Caki2 (cell line): ENCODE results near the gene TREML4. TPM values are rescaled to one million over a fixed set of nuclear protein-coding genes. Genes with fewer than 3 reads are reported as not detected.

ENCODE experiments used
- DNase-seq: peaks from one replicate; pipeline ENCODE4 v3.0.0-alpha.2; 2015; ENCODE audit warnings: low read depth
- in situ Hi-C: cut with HindIII; loops from 2 replicates; pipeline ENCODE4 v1.10.0; 2016; ENCODE audit warnings: low sequenced_read_pairs, low pct_unique_long_range_greater_than_20kb, mixed read lengths
- total RNA-seq: library from RNA; depleted of rRNA; stranded (reverse); fragments of >200 nt; shearing (Covaris generic); gene quantifications from 2 replicates; pipeline ENCODE4 v1.2.3, GENCODE V29; 2014; ENCODE audit warnings: low replicate concordance

Gene TREML4
- total RNA-seq, 1 experiment from 2014 or later = not detected

GRCh38 chr6:41200901-41201763 lies 27.0 kb upstream of the TREML4 start, which contains the start of gene TREML2:
Gene TREML2 (minus strand): TSS chr6:41201149. CDS start chr6:41201008, 141 bp downstream.
- in situ Hi-C loops = no loop called here

GRCh38 chr6:41201764-41202173 lies 26.4 kb upstream of the TREML4 start:
- DNase-seq = no peak
- in situ Hi-C loops = no loop called here

More at GRCh38 chr6:41200901-41201763, 27.0 kb upstream of the TREML4 start, which contains the start of gene TREML2:
- no peak for DNase-seq

- in situ Hi-C loops = no loop called here
- no peak for DNase-seq
Observed at GRCh38 chr6:41204156-41204555, 24.0 kb upstream of the TREML4 start.

GRCh38 chr6:41208439-41209106 lies 19.6 kb upstream of the TREML4 start:
- no peak for DNase-seq
- in situ Hi-C loops = no loop called here

DNA sequence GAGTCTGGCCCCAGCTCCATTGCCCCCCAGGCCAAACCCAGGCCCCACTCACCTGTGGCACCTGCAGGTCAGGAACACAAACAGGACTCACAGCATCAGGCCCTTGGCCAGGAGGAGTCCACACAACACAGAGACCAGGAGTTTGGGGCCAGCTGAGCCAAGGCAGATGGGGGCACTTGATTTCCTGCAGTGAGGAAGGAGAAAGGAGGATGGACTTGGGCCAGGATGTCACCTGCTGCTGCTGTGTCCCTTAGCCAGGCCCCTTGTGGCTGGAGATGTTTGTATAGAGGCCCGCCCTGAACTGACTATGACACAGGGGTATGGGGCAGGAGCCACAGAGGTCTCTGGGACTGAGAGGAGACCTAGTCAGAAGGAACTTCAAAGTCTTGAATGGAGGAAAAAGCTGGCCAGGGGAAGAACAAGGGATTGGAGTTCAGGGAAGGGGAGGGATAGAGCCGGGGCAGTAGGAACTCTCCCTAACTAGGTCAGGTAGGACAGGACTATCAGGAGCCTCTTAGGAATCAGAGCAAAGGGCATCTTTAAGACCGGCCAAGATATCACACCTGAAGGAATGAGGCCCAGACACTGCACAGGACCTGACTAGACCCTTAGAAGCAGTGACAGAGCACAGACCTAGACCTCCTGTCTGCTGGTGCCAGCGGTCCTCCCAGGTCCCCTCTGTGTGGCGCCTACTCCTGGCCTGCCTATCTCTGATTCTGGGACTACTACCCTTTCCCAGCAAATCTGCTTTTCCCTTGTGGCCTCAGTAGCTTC lies 18.4 kb upstream of the TREML4 start:
- no peak for DNase-seq
- in situ Hi-C loops = no loop called here

DNA sequence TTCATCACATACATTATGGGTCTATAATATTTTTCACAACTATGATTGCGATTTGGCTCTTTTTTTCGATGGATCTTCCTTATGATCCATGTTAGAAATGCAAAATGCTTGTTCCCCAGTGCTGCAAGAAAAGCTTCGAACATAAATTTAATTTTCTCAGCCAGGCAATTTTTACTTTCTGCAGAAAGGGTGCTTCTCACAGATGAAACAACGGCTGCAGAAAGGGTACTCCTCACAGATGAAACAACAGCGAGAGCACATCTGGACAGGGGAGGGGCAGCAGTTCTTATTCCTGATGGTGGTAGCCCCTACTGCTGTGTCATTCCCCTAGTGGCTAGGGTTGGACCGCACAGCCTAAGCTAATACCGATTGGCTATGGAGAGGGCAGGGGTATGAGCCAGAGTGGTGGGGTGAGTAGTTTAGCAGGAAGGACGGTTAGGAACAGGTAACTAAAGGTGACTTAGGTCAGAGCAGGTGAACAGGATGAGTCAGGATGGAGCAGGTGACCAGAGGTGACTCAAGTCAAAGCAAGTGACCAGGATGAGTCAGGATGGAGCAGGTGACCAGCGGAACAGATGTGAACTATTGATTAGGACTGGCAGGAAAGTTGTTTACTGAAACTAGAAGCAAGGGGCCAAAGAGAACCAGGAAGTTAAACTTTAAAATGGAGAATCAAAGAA lies 13.4 kb upstream of the TREML4 start:
- no peak for DNase-seq
- in situ Hi-C loops = no loop called here

DNA sequence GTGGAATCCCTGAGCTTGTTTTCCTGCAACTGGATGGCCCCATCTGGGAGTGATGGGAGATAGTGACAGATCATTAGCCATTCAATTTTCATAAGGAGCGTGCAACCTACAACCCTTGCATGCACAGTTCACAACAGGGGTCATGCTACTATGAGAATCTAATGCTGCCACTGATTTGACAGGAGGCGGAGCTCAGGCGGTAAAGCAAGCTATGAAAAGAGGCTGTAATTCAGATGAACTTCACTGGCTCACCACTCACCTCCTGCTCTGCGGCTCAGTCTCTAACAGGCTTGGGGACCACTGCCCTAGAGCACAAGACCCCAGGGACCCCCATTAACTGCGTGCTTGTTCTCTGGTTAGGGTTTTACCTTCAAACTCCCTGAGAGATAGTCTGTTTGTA lies 12.4 kb upstream of the TREML4 start:
- no peak for DNase-seq
- in situ Hi-C loops = no loop called here

GRCh38 chr6:41216616-41217015 lies 11.5 kb upstream of the TREML4 start:
- in situ Hi-C loops = no loop called here
- no peak for DNase-seq

- in situ Hi-C loops = no loop called here
- no peak for DNase-seq
Observed at GRCh38 chr6:41222045-41222444, 6.1 kb upstream of the TREML4 start.

GRCh38 chr6:41222513-41222912 lies 5.6 kb upstream of the TREML4 start:
- in situ Hi-C loops = no loop called here
- DNase-seq = no peak

DNA sequence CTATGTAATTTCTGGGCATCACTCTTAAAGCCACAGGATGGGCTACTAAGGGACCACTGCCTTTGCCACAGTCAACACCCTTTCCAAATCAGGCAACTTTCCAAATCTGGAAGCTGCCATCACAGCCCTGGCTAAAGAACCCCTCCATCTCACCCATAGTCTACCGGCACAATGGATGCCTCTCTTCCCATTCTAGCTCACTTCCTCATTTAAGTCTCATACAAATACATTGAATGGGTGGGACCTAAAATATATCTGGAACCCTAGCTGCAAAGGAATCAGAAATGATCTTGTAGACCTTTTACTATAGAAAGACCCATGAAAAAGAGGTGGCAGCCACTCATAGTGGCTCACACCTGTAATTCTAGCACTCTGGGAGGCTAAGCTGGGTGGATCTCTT lies 3.3 kb upstream of the TREML4 start:
- in situ Hi-C loops = no loop called here
- no peak for DNase-seq

DNA sequence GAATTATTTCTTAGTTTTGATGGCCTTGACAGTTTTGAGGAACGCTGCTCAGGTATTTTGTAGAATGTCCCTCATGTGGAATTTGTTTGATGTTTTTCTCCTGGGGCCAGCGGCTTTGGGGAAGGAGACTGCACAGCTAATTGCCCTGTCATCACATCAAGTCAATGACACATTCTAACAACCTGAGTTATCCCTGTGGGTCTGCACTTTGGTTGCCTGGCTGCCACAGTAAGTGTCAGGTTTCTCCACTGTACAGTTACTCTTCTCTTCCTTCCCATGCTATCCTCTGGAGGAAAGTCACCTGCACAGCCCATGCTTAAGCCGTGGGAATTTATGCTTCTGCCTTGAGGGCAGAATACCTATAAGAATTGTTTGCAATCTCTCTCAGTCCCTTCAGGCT lies 1.4 kb upstream of the TREML4 start:
- no peak for DNase-seq
- in situ Hi-C loops = no loop called here

- peak; percentile 28 for DNase-seq
- in situ Hi-C loops = no loop called here
Observed at GRCh38 chr6:41228616-41229015, 467 bp downstream of the TREML4 start.

DNA sequence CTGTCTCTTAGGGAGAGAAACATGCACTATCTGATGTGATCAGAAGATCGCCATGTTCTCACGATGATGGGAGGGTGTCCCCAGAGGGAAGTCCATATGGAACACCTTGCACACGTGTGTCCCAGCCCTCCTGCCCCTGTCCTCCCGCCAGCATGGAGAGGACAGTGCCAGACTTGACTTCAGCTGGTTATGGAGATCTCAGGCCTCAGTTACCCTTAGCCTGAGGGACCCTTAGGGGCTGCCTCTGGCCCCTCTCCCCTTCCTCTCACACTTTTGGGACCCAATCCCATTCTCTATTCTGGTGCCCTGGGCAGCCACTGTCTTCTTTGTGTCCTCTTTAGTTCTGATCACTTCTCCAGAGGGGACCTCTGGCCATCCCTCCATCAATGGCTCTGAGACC lies 1.6 kb downstream of the TREML4 start:
- no peak for DNase-seq
- in situ Hi-C loops = no loop called here

GRCh38 chr6:41231246-41231645 lies 3.1 kb downstream of the TREML4 start:
- no peak for DNase-seq
- in situ Hi-C loops = no loop called here

DNA sequence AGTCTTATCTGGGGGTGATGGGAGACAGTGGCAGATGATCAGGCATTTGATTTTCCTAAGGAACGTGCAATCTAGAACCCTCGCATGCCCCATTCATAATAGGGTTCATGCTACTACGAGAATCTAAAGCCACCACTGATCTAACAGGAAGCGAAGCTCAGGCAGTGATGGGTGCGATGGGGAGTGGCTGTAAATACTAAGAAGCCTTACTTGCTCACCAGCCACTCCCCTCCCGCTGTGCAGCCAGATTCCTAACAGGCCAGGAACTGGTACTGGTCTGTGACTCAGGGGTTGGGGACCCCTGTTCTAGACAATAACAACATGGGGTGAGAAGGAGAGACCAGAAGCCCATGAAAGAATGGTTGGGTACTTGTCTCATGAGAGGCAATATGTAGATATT lies 4.5 kb downstream of the TREML4 start:
- no peak for DNase-seq
- in situ Hi-C loops = no loop called here

- no peak for DNase-seq
- in situ Hi-C loops = no loop called here
Observed at GRCh38 chr6:41236276-41236675, 8.1 kb downstream of the TREML4 start.

- in situ Hi-C loops = no loop called here
Observed at GRCh38 chr6:41237128-41237527, 9.0 kb downstream of the TREML4 start.

More at GRCh38 chr6:41237128-41237527, 9.0 kb downstream of the TREML4 start:
- DNase-seq = no peak
